K562 (cell line): Measurements from ENCODE around the gene SLC13A4. TPM values are rescaled to one million over a fixed set of nuclear protein-coding genes. Genes with fewer than 3 reads are reported as not detected.

Experiments used
- ARID1B ChIP-seq: fragments of 450-650 bp; IDR thresholded peaks from 2 replicates; pipeline ENCODE4 v1.6.1; 2016; ENCODE audit warnings: antibody characterized with exemption, mild to moderate bottlenecking, inconsistent platforms
- ASH1L ChIP-seq: fragments of 450-650 bp; IDR thresholded peaks from 2 replicates; pipeline ENCODE4 v1.6.1; 2018; ENCODE audit warnings: borderline replicate concordance, mild to moderate bottlenecking, low read depth; ENCODE audit not compliant: partially characterized antibody
- CCAR2 ChIP-seq: fragments of 200-400 bp; formaldehyde crosslinking; IDR thresholded peaks from 2 replicates; pipeline ENCODE4 v1.6.1; 2017; ENCODE audit warnings: mild to moderate bottlenecking, low read depth, low read length
- CTBP1 ChIP-seq: fragments of 450-650 bp; IDR thresholded peaks from 2 replicates; pipeline ENCODE4 v1.6.1; 2016; ENCODE audit warnings: borderline replicate concordance
- E2F3 ChIP-seq: fragments of 250-450 bp; sonication (Bioruptor Pico); IDR thresholded peaks from 2 replicates; pipeline ENCODE4 v1.4.0; 2020; ENCODE audit warnings: mild to moderate bottlenecking
- FOS ChIP-seq: IDR thresholded peaks from 3 replicates; pipeline ENCODE4 v1.6.1; 2011; ENCODE audit not compliant: insufficient read length; ENCODE audit errors: extremely low read depth
- FOXK1 ChIP-seq: sonication (generic); formaldehyde crosslinking; IDR thresholded peaks from 2 replicates; pipeline ENCODE4 v1.8.0; 2022; ENCODE audit warnings: missing genetic modification reagents, mild to moderate bottlenecking, borderline replicate concordance
- GATA2 ChIP-seq: sonication (generic); formaldehyde crosslinking; IDR thresholded peaks from 2 replicates; pipeline ENCODE4 v1.4.0; 2020; ENCODE audit warnings: mild to moderate bottlenecking, missing genetic modification reagents
- MAFK ChIP-seq: IDR thresholded peaks from 2 replicates; pipeline ENCODE4 v1.6.1; 2011; ENCODE audit warnings: low read length, improper control_type of control experiment
- MLX ChIP-seq, 2 experiments: fragments of 450-650 bp in 1 of 2; sonication (generic) in 1 of 2; formaldehyde crosslinking; conservative IDR thresholded peaks; 2 replicates each; pipeline versions ENCODE4 v1.4.0 to v1.8.1; 2020 to 2022; ENCODE audit warnings: mild to moderate bottlenecking in 1 of 2, missing genetic modification reagents in 1 of 2
- MXD1 ChIP-seq: fragments of 250-450 bp; sonication (Bioruptor Pico); IDR thresholded peaks from 2 replicates; pipeline ENCODE4 v1.8.0; 2021; ENCODE audit warnings: borderline replicate concordance, mild to moderate bottlenecking, moderate library complexity; ENCODE audit not compliant: poor library complexity, severe bottlenecking
- NFE2 ChIP-seq: IDR thresholded peaks from 2 replicates; pipeline ENCODE4 v1.6.1; 2014; ENCODE audit warnings: antibody characterized with exemption, low read depth
- POLR2G ChIP-seq: fragments of 200-400 bp; formaldehyde crosslinking; IDR thresholded peaks from 2 replicates; pipeline ENCODE4 v1.6.1; 2017; ENCODE audit warnings: low read depth, mild to moderate bottlenecking, antibody characterized with exemption, low read length, moderate library complexity
- RB1 ChIP-seq: fragments of 450-650 bp; IDR thresholded peaks from 2 replicates; pipeline ENCODE4 v1.6.1; 2017; ENCODE audit warnings: low read depth, mild to moderate bottlenecking
- RBM25 ChIP-seq: fragments of 200-400 bp; formaldehyde crosslinking; IDR thresholded peaks from 2 replicates; pipeline ENCODE4 v1.6.1; 2018; ENCODE audit warnings: low read length, low read depth, moderate library complexity; ENCODE audit not compliant: severe bottlenecking
- XRCC5 ChIP-seq: fragments of 200-400 bp; formaldehyde crosslinking; IDR thresholded peaks from 2 replicates; pipeline ENCODE4 v1.6.1; 2017; ENCODE audit warnings: low read depth, mild to moderate bottlenecking, low read length
- ZBTB12 ChIP-seq: fragments of 250-450 bp; sonication (Bioruptor Pico); IDR thresholded peaks from 2 replicates; pipeline ENCODE4 v1.4.0; 2020
- ZNF134 ChIP-seq: fragments of 250-450 bp; sonication (Bioruptor Pico); conservative IDR thresholded peaks from 2 replicates; pipeline ENCODE4 v1.4.0; 2020
- ZNF175 ChIP-seq: fragments of 200-800 bp; sonication (Bioruptor generic); IDR thresholded peaks from 2 replicates; pipeline ENCODE4 v1.6.1; 2016; ENCODE audit warnings: low read depth, mild to moderate bottlenecking, missing genetic modification characterization, missing compliant biosample characterization
- ZNF592 ChIP-seq: fragments of 450-650 bp; IDR thresholded peaks from 2 replicates; pipeline ENCODE4 v1.6.1; 2017; ENCODE audit warnings: antibody characterized with exemption, mild to moderate bottlenecking
- ZNF785 ChIP-seq: fragments of 250-450 bp; sonication (Bioruptor Pico); IDR thresholded peaks from 2 replicates; pipeline ENCODE4 v1.4.0; 2020; ENCODE audit warnings: mild to moderate bottlenecking
- polyA plus RNA-seq, 8 experiments: library from polyadenylated mRNA; depleted of rRNA in 4 of 8; stranded (reverse) in 5 of 8; unstranded in 3 of 8; fragments of >200 nt; fragmentation: Nextera tagmentation in 2 of 8; fragmentation: Illumina TruSeq in 1 of 8; extraction: Ambion mirVana in 2 of 8; extraction: Trizol in 1 of 8; gene quantifications; 2 replicates each; pipeline versions ENCODE4 v1.2.1 to v1.2.3, GENCODE V29; 2011 to 2014; ENCODE audit warnings: inconsistent platforms in 1 of 8, missing spikeins in 1 of 8
- total RNA-seq, 7 experiments: library from RNA; depleted of rRNA in 6 of 7; stranded (reverse); fragments of >200 nt in 6 of 7; fragmentation: Illumina TruSeq in 2 of 7; extraction: Trizol in 2 of 7; gene quantifications; 2 replicates each; pipeline versions ENCODE4 v1.2.1 to v1.2.3, GENCODE V29; 2011 to 2021; ENCODE audit warnings: low replicate concordance in 1 of 7

The SLC13A4 gene
- total and polyA plus RNA-seq, 9 of the 15 experiments (the other 6 are each of a cell fraction or from before 2014, with no cell fraction given): 0.11 to 1.0 (median 0.36) TPM

- TF ChIP-seq POLR2G: peak; percentile 100
- TF ChIP-seq FOS: no peak
- TF ChIP-seq XRCC5: peak; percentile 92; the same call in 1 of the 2 replicates
- peak; percentile 71 for TF ChIP-seq ZBTB12
- peak; percentile 86; the same call in 1 of the 2 replicates for TF ChIP-seq E2F3 (CRISPR knock-in tag)
- 0 out of 2 replicates have a peak, but pooled peaks have one; percentile 20 for TF ChIP-seq MAFK
- peak; percentile 98 for TF ChIP-seq RB1
- no peak for TF ChIP-seq ZNF175 (CRISPR knock-in tag)
- peak; percentile 50; the same call in 1 of the 2 replicates for TF ChIP-seq CTBP1
- TF ChIP-seq ZNF592: no peak
- no peak for TF ChIP-seq CCAR2
- TF ChIP-seq NFE2: 0 out of 2 replicates have a peak, but pooled peaks have one; percentile 51
- TF ChIP-seq GATA2 (CRISPR knock-in tag): no peak
- TF ChIP-seq MXD1: peak; percentile 53
- TF ChIP-seq ZNF134 (CRISPR knock-in tag): no peak
- TF ChIP-seq FOXK1: peak; percentile 99
- no peak for TF ChIP-seq ASH1L
- TF ChIP-seq ARID1B: peak; percentile 43
- TF ChIP-seq ZNF785 (CRISPR knock-in tag): no peak
- peak; percentile 72 for TF ChIP-seq RBM25
- TF ChIP-seq MLX (CRISPR knock-in tag; conservative IDR thresholded peaks at IDR 0.05): 0 out of 4 replicates have a peak, but pooled peaks of 1 of the 2 experiments have one; percentile 27
Observed at GRCh38 chr7:135662373-135663114, 65.4 kb downstream of the SLC13A4 start, which contains the start of gene STMP1 (continued).
